H9 (cell line): ENCODE data around the gene INSRR. TPM values are rescaled to one million over a fixed set of nuclear protein-coding genes. Genes with fewer than 3 reads are reported as not detected.

ENCODE experiments used
- DNase-seq: peaks from one replicate; pipeline ENCODE4 v3.0.0-alpha.2; 2017
- H2AFZ ChIP-seq: one replicate; pipeline ENCODE4 v1.6.1; 2013; ENCODE audit warnings: mild to moderate bottlenecking, low read length, control low read depth, moderate library complexity
- H2AK5ac ChIP-seq: 2 replicates; pipeline ENCODE4 v1.6.1; 2013; ENCODE audit warnings: low read length, control low read depth, mixed read lengths; ENCODE audit not compliant: insufficient read length
- H2BK120ac ChIP-seq: one replicate; pipeline ENCODE4 v1.6.1; 2013; ENCODE audit warnings: low read depth, mild to moderate bottlenecking, low read length, control low read depth, inconsistent platforms; ENCODE audit not compliant: poor library complexity, severe bottlenecking
- H2BK12ac ChIP-seq: 2 replicates; pipeline ENCODE4 v1.6.1; 2013; ENCODE audit warnings: low read length, control low read depth, mixed read lengths, low read depth; ENCODE audit not compliant: insufficient read length
- H2BK15ac ChIP-seq: 2 replicates; pipeline ENCODE4 v1.6.1; 2013; ENCODE audit warnings: low read depth, low read length, control low read depth
- H2BK20ac ChIP-seq: one replicate; pipeline ENCODE4 v1.6.1; 2013; ENCODE audit warnings: low read depth, mild to moderate bottlenecking, low read length, control low read depth, inconsistent platforms; ENCODE audit not compliant: poor library complexity, severe bottlenecking
- H2BK5ac ChIP-seq: 2 replicates; pipeline ENCODE4 v1.6.1; 2013; ENCODE audit warnings: low read length, control low read depth, mixed read lengths; ENCODE audit not compliant: insufficient read length
- H3K14ac ChIP-seq: 2 replicates; pipeline ENCODE4 v1.6.1; 2013; ENCODE audit warnings: low read length, control low read depth; ENCODE audit not compliant: insufficient read depth
- H3K18ac ChIP-seq: 2 replicates; pipeline ENCODE4 v1.6.1; 2013; ENCODE audit warnings: low read depth, mild to moderate bottlenecking, mixed read lengths, low read length, control low read depth; ENCODE audit not compliant: insufficient read length
- H3K23ac ChIP-seq: 2 replicates; pipeline ENCODE4 v1.6.1; 2013; ENCODE audit warnings: low read length, control low read depth, mixed read lengths, low read depth; ENCODE audit not compliant: insufficient read length
- H3K23me2 ChIP-seq: 2 replicates; pipeline ENCODE4 v1.6.1; 2013; ENCODE audit warnings: low read depth, mild to moderate bottlenecking, mixed read lengths, low read length, control low read depth; ENCODE audit not compliant: insufficient read length, poor library complexity, severe bottlenecking
- H3K27ac ChIP-seq: 2 replicates; pipeline ENCODE4 v1.5.1; 2013; ENCODE audit warnings: low read length, control low read depth, mixed read lengths, low read depth; ENCODE audit not compliant: insufficient read length
- H3K27me3 ChIP-seq: 2 replicates; pipeline ENCODE4 v1.6.1; 2013; ENCODE audit warnings: low read length, control low read depth, inconsistent platforms; ENCODE audit not compliant: insufficient read depth
- H3K4ac ChIP-seq: 2 replicates; pipeline ENCODE4 v1.6.1; 2013; ENCODE audit warnings: low read depth, mild to moderate bottlenecking, control low read depth, inconsistent platforms, low read length, moderate library complexity
- H3K4me1 ChIP-seq: 2 replicates; pipeline ENCODE4 v1.6.1; 2013; ENCODE audit warnings: low read length, control low read depth, inconsistent platforms; ENCODE audit not compliant: insufficient read depth
- H3K4me2 ChIP-seq: 2 replicates; pipeline ENCODE4 v1.6.1; 2013; ENCODE audit warnings: low read length, control low read depth, mixed read lengths; ENCODE audit not compliant: insufficient read length, insufficient read depth
- H3K56ac ChIP-seq: 2 replicates; pipeline ENCODE4 v1.6.1; 2013; ENCODE audit warnings: low read depth, mild to moderate bottlenecking, mixed read lengths, low read length, control low read depth; ENCODE audit not compliant: insufficient read length
- H3K79me1 ChIP-seq: 2 replicates; pipeline ENCODE4 v1.6.1; 2013; ENCODE audit warnings: low read depth, mild to moderate bottlenecking, moderate library complexity, low read length, control low read depth, inconsistent platforms; ENCODE audit not compliant: insufficient read depth, poor library complexity, severe bottlenecking
- H3K79me2 ChIP-seq: 2 replicates; pipeline ENCODE4 v1.6.1; 2013; ENCODE audit warnings: low read length, control low read depth, inconsistent platforms; ENCODE audit not compliant: insufficient read depth
- H3K9ac ChIP-seq: 2 replicates; pipeline ENCODE4 v1.6.1; 2013; ENCODE audit warnings: low read length, control low read depth, mixed read lengths; ENCODE audit not compliant: insufficient read length; ENCODE audit errors: extremely low read depth
- H3K9me3 ChIP-seq: one replicate; pipeline ENCODE4 v1.6.1; 2013; ENCODE audit warnings: low read depth, low read length, inconsistent platforms; ENCODE audit not compliant: control insufficient read depth
- H3T11ph ChIP-seq: one replicate; pipeline ENCODE4 v1.6.1; 2013; ENCODE audit warnings: mild to moderate bottlenecking, low read length, control low read depth, inconsistent platforms
- H4K20me1 ChIP-seq: one replicate; pipeline ENCODE4 v1.6.1; 2013; ENCODE audit not compliant: control insufficient read depth, insufficient read length, insufficient read depth
- H4K5ac ChIP-seq: 2 replicates; pipeline ENCODE4 v1.6.1; 2013; ENCODE audit warnings: low read depth, mild to moderate bottlenecking, mixed read lengths, low read length, control low read depth; ENCODE audit not compliant: insufficient read length
- H4K8ac ChIP-seq: replicated peaks from 2 replicates; pipeline ENCODE4 v1.6.1; 2013; ENCODE audit warnings: low read length, control low read depth, mixed read lengths, low read depth; ENCODE audit not compliant: insufficient read length
- H4K91ac ChIP-seq: 2 replicates; pipeline ENCODE4 v1.6.1; 2013; ENCODE audit warnings: low read depth, mild to moderate bottlenecking, moderate library complexity, mixed read lengths, low read length, control low read depth; ENCODE audit not compliant: insufficient read length
- H3K27ac Mint-ChIP-seq, 3 experiments: 2 replicates in 2 of 3; 3 replicates in 1 of 3; pipeline ENCODE4 v1.8.0; 2020 to 2021; ENCODE audit warnings: mixed read lengths in 3 of 3, mild to moderate bottlenecking in 1 of 3, moderate library complexity in 1 of 3
- H3K27me3 Mint-ChIP-seq: 2 replicates; pipeline ENCODE4 v1.8.0; 2021; ENCODE audit warnings: low read depth, mild to moderate bottlenecking, moderate library complexity, mixed read lengths
- H3K36me3 Mint-ChIP-seq, 3 experiments: 2 replicates in 2 of 3; 3 replicates in 1 of 3; pipeline ENCODE4 v1.8.0; 2020 to 2021; ENCODE audit warnings: low read depth in 3 of 3, mixed read lengths in 3 of 3; ENCODE audit not compliant: insufficient read depth in 1 of 3
- H3K4me1 Mint-ChIP-seq, 2 experiments: 2 replicates each; pipeline ENCODE4 v1.8.0; 2020; ENCODE audit warnings: mixed read lengths in 2 of 2
- H3K4me3 Mint-ChIP-seq, 2 experiments: 2 replicates in 1 of 2; 3 replicates in 1 of 2; pipeline ENCODE4 v1.8.0; 2020 to 2021; ENCODE audit warnings: mild to moderate bottlenecking in 2 of 2, mixed read lengths in 2 of 2, moderate library complexity in 1 of 2
- H3K9me3 Mint-ChIP-seq, 2 experiments: 2 replicates in 1 of 2; 3 replicates in 1 of 2; pipeline ENCODE4 v1.8.0; 2020; ENCODE audit warnings: mild to moderate bottlenecking in 2 of 2, mixed read lengths in 2 of 2, moderate library complexity in 1 of 2
- CTCF ChIP-seq: fragments of 200-600 bp; sonication (generic); conservative IDR thresholded peaks from 3 replicates; pipeline ENCODE4 v1.8.0; 2021; ENCODE audit warnings: antibody characterized with exemption, mild to moderate bottlenecking
- WGBS: extraction: QIAGEN DNeasy Blood & Tissue Kit; methylation state at CpG from one replicate; pipeline ENCODE4 v1.1.7; 2013; ENCODE audit warnings: missing lambda C conversion rate, low lambda C conversion rate, mixed read lengths; ENCODE audit not compliant: insufficient read length; ENCODE audit errors: extremely low coverage; 5-methylcytosine and 5-hydroxymethylcytosine counted together
- total RNA-seq: library from RNA; stranded (reverse); gene quantifications from 2 replicates; pipeline ENCODE4 v1.2.1, GENCODE V29; 2021

The INSRR gene
- total RNA-seq, 1 experiment from 2014 or later: not detected

- no peak for DNase-seq
- Mint-ChIP-seq H3K9me3 (no peaks in the 10 kb centered on the region; a peak in 1 of 5 replicates), H3K4me3 (no peak overlapping the region)
Observed at GRCh38 chr1:156808186-156809030, 50.5 kb downstream of the INSRR start.

More at GRCh38 chr1:156808186-156809030, 50.5 kb downstream of the INSRR start:
- Histone ChIP-seq H3K27me3 (peaks cover 4% of the 10 kb centered on the region), H2BK15ac (no peak overlapping the region), H2AFZ (no peak overlapping the region), H3K79me2 (no peaks in the 10 kb centered on the region), H3K23me2 (peaks cover under 1% of the 10 kb centered on the region), H3K4me1 (no peaks in the 10 kb centered on the region; the same call in 1 of the 2 replicates), H3K9ac (no peak overlapping the region), H4K5ac (no peak overlapping the region), H2BK12ac (no peak overlapping the region), H4K91ac (no peak overlapping the region), H3K14ac (no peak overlapping the region; the same call in 1 of the 2 replicates), H2BK20ac (no peak overlapping the region), H3K18ac (no peak overlapping the region), H3K27ac (no peak overlapping the region), H4K8ac (no peak overlapping the region), H2BK120ac (no peak overlapping the region), H2BK5ac (no peak overlapping the region), H3K9me3 (no peaks in the 10 kb centered on the region), H4K20me1 (no peaks in the 10 kb centered on the region), H3T11ph (no peak overlapping the region), H3K4me2 (no peak overlapping the region), H3K23ac (no peak overlapping the region), H3K4ac (no peak overlapping the region; the same call in 1 of the 2 replicates), H3K79me1 (no peaks in the 10 kb centered on the region), H2AK5ac (no peak overlapping the region), H3K56ac (no peak overlapping the region)
- H3K27ac Mint-ChIP-seq: peak overlapping the region in 1 of 3 experiments; percentile 54; a peak in 1 of 7 replicates
- WGBS: no CpG with 5 or more reads among the region's 16 CpGs
- H3K36me3 Mint-ChIP-seq: peaks cover 0 to 12% (median 4%) of the 10 kb centered on the region in 3 experiments; a peak in 3 of 7 replicates
- no peak for TF ChIP-seq CTCF
- H3K4me1 Mint-ChIP-seq: peaks cover 11 to 36% of the 10 kb centered on the region in 2 experiments
- peaks cover 29% of the 10 kb centered on the region for H3K27me3 Mint-ChIP-seq
